ENCODE results near the gene ZDHHC13.

GRCh38 chr11:19187114-19187832, 70.3 kb downstream of the ZDHHC13 start:
- TF ChIP-seq CTCF (IDR thresholded peaks at IDR 0.05; ENCODE audit: insufficient read depth, low read length) (no peak), REST (IDR thresholded peaks at IDR 0.05; ENCODE audit: insufficient replicate concordance, low read depth) (no peak)
